Activated T-cell treated with anti-CD3 and anti-CD28 coated beads, Interleukin-2, amount 50 U/mL, for 24 hours (primary cell): ENCODE data around the gene KATNAL2.

Experiments used
- DNase-seq: peaks from one replicate; pipeline ENCODE4 v3.0.0-alpha.2; 2020
- H3K27ac Mint-ChIP-seq: 2 replicates; pipeline ENCODE4 v1.8.0; 2020; ENCODE audit warnings: mild to moderate bottlenecking, mixed read lengths
- H3K27me3 Mint-ChIP-seq: 2 replicates; pipeline ENCODE4 v1.8.0; 2020; ENCODE audit warnings: mixed read lengths
- H3K36me3 Mint-ChIP-seq: 2 replicates; pipeline ENCODE4 v1.8.0; 2020; ENCODE audit warnings: low read depth, mixed read lengths
- H3K4me1 Mint-ChIP-seq: 2 replicates; pipeline ENCODE4 v1.8.0; 2020; ENCODE audit warnings: low read depth, mixed read lengths
- H3K4me3 Mint-ChIP-seq: 2 replicates; pipeline ENCODE4 v1.8.0; 2020; ENCODE audit warnings: mild to moderate bottlenecking, moderate library complexity, mixed read lengths
- H3K9me3 Mint-ChIP-seq: 2 replicates; pipeline ENCODE4 v1.8.0; 2020; ENCODE audit warnings: mixed read lengths

Gene KATNAL2

GRCh38 chr18:47149457-47150028 is 232.1 kb downstream of the KATNAL2 start:
- H3K27me3 Mint-ChIP-seq: no peaks in the 10 kb centered on the region
- peak overlapping the region; percentile 98 for H3K27ac Mint-ChIP-seq
- peaks cover 58% of the 10 kb centered on the region for H3K36me3 Mint-ChIP-seq
- peak overlapping the region; percentile 91 for H3K4me3 Mint-ChIP-seq
- H3K4me1 Mint-ChIP-seq: peaks cover 58% of the 10 kb centered on the region
- no peak for DNase-seq
- no peaks in the 10 kb centered on the region for H3K9me3 Mint-ChIP-seq

- Mint-ChIP-seq H3K36me3 (peaks cover 65% of the 10 kb centered on the region), H3K27ac (peak within 1 kb of the TSS; percentile 98)
These were observed 232.8 kb downstream of the KATNAL2 start, which contains the start of gene HDHD2 for GRCh38 chr18:47150029-47150823. Gene HDHD2 (minus strand): TSS chr18:47150500. CDS start chr18:47136439, 14,061 bp downstream.

GRCh38 chr18:47150824-47151366 is 233.5 kb downstream of the KATNAL2 start:
- Mint-ChIP-seq H3K4me1 (peaks cover 47% of the 10 kb centered on the region), H3K27ac (peak overlapping the region; percentile 98), H3K9me3 (no peaks in the 10 kb centered on the region), H3K36me3 (peaks cover 65% of the 10 kb centered on the region), H3K4me3 (peak overlapping the region; percentile 91), H3K27me3 (no peaks in the 10 kb centered on the region)
- no peak for DNase-seq

More at GRCh38 chr18:47150029-47150823, 232.8 kb downstream of the KATNAL2 start, which contains the start of gene HDHD2:
- peak; percentile 92 for DNase-seq
- Mint-ChIP-seq H3K4me1 (peaks cover 53% of the 10 kb centered on the region), H3K4me3 (peak within 1 kb of the TSS; percentile 91), H3K27me3 (no peaks in the 10 kb centered on the region), H3K9me3 (no peaks in the 10 kb centered on the region)

GRCh38 chr18:47151439-47151838 is 234.0 kb downstream of the KATNAL2 start:
- Mint-ChIP-seq H3K27ac (peak overlapping the region; percentile 98), H3K4me1 (peaks cover 42% of the 10 kb centered on the region), H3K4me3 (peak overlapping the region; percentile 91), H3K27me3 (no peaks in the 10 kb centered on the region), H3K36me3 (peaks cover 66% of the 10 kb centered on the region), H3K9me3 (no peaks in the 10 kb centered on the region)
- DNase-seq: no peak
